ENCODE data around the gene ACBD4. TPM values are rescaled to one million over a fixed set of nuclear protein-coding genes. Genes with fewer than 3 reads are reported as not detected.

ACBD4 gene
- polyA plus RNA-seq, 1 of the 3 experiments (the other 2 are of a cell fraction), result 15.8 TPM

GRCh38 chr17:45144199-45145034 lies 8.9 kb downstream of the ACBD4 start:
- WGBS (ENCODE audit: low lambda C conversion rate), result 92% methylated on average over 48 of the region's 71 CpGs
- Histone ChIP-seq H3K4me2 (no peak overlapping the region), H3K27ac (ENCODE audit: low read depth in 2 of 2, low read length in 1 of 2) (no peak overlapping the region), H3K36me3 (replicated peaks in 1 of 2; ENCODE audit: control insufficient read depth in 1 of 2, insufficient read depth in 2 of 2, low read length in 1 of 2) (no peaks in the 10 kb centered on the region), H3K4me1 (ENCODE audit: control insufficient read depth in 1 of 2, insufficient read depth in 2 of 2, low read depth in 1 of 2, low read length in 1 of 2) (peaks cover 8 to 11% of the 10 kb centered on the region in 2 experiments; a peak in 2 of 4 replicates), H3F3A (replicated peaks; ENCODE audit: insufficient read depth) (peaks cover 29% of the 10 kb centered on the region), H3K27me3 (ENCODE audit: insufficient read depth) (no peaks in the 10 kb centered on the region), H3K9me2 (no peaks in the 10 kb centered on the region), H3K4me3 (ENCODE audit: low read depth in 2 of 2, low read length in 1 of 2) (no peak overlapping the region), H3K79me2 (ENCODE audit: insufficient read depth) (peaks cover 17% of the 10 kb centered on the region), H3K9me3 (no peaks in the 10 kb centered on the region), H3K9ac (no peak overlapping the region), H2AFZ (ENCODE audit: low read depth) (no peak overlapping the region), H4K20me1 (ENCODE audit: insufficient read depth) (peaks cover 5% of the 10 kb centered on the region)
- peak; percentile 21 for DNase-seq
- POLR2A ChIA-PET, result no interaction called here
- TF ChIP-seq FOSL2 (IDR thresholded peaks at IDR 0.05; ENCODE audit: borderline replicate concordance, low read depth) (no peak), FOXJ3 (CRISPR knock-in tag; IDR thresholded peaks at IDR 0.05) (no peak), USF1 (IDR thresholded peaks at IDR 0.05; ENCODE audit: borderline replicate concordance, low read depth) (no peak), RCOR1 (IDR thresholded peaks at IDR 0.05; ENCODE audit: low read length) (no peak), CHD2 (IDR thresholded peaks at IDR 0.05; ENCODE audit: low read length, partially characterized antibody) (no peak), TEAD4 (IDR thresholded peaks at IDR 0.05; ENCODE audit: borderline replicate concordance, insufficient read depth) (no peak), NRF1 (IDR thresholded peaks at IDR 0.05; ENCODE audit: low read depth, low read length) (no peak), TAF1 (IDR thresholded peaks at IDR 0.05; ENCODE audit: borderline replicate concordance, low read depth, low read length) (no peak), MXI1 (IDR thresholded peaks at IDR 0.05; ENCODE audit: low read depth, low read length) (no peak)
- TF ChIP-seq, protein P1, sequence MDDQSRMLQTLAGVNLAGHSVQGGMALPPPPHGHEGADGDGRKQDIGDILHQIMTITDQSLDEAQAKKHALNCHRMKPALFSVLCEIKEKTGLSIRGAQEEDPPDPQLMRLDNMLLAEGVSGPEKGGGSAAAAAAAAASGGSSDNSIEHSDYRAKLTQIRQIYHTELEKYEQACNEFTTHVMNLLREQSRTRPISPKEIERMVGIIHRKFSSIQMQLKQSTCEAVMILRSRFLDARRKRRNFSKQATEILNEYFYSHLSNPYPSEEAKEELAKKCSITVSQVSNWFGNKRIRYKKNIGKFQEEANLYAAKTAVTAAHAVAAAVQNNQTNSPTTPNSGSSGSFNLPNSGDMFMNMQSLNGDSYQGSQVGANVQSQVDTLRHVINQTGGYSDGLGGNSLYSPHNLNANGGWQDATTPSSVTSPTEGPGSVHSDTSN (IDR thresholded peaks at IDR 0.05), result no peak
- TF ChIP-seq, protein P2, sequence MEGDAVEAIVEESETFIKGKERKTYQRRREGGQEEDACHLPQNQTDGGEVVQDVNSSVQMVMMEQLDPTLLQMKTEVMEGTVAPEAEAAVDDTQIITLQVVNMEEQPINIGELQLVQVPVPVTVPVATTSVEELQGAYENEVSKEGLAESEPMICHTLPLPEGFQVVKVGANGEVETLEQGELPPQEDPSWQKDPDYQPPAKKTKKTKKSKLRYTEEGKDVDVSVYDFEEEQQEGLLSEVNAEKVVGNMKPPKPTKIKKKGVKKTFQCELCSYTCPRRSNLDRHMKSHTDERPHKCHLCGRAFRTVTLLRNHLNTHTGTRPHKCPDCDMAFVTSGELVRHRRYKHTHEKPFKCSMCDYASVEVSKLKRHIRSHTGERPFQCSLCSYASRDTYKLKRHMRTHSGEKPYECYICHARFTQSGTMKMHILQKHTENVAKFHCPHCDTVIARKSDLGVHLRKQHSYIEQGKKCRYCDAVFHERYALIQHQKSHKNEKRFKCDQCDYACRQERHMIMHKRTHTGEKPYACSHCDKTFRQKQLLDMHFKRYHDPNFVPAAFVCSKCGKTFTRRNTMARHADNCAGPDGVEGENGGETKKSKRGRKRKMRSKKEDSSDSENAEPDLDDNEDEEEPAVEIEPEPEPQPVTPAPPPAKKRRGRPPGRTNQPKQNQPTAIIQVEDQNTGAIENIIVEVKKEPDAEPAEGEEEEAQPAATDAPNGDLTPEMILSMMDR (IDR thresholded peaks at IDR 0.05), result no peak
- TF ChIP-seq, protein P3, sequence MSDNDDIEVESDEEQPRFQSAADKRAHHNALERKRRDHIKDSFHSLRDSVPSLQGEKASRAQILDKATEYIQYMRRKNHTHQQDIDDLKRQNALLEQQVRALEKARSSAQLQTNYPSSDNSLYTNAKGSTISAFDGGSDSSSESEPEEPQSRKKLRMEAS (IDR thresholded peaks at IDR 0.05; ENCODE audit: low read depth), result no peak
- CTCF ChIA-PET, result interaction anchor here (0.8 to 10.6 kb wide), 2 partner anchors 10 to 45 kb away, joined by 3 to 209 read pairs; partner anchors contain the start of genes ACBD4 and PLCD3

Data from SK-N-SH (cell line).